IPS-NIHi11 (cell line): ENCODE data around the gene DDX47.
"Not testable (repeated sequence)": the region's sequence is repeated elsewhere in the genome, so short reads cannot be mapped to it uniquely, and the experiment has no call there.

Source experiments
- DNase-seq: peaks from one replicate; pipeline ENCODE4 v3.0.0; 2012; ENCODE audit warnings: mixed read lengths, low spot score

Gene DDX47

GRCh38 chr12:12872139-12872933 is 59.2 kb downstream of the DDX47 start:
- peak; percentile 36 for DNase-seq

GRCh38 chr12:12872934-12873275 is 59.8 kb downstream of the DDX47 start:
- DNase-seq, result no peak

GRCh38 chr12:12874029-12874428 is 60.9 kb downstream of the DDX47 start:
- DNase-seq, result no peak

GRCh38 chr12:12875301-12875700 is 62.2 kb downstream of the DDX47 start:
- not testable (repeated sequence) for DNase-seq

GRCh38 chr12:12877153-12877768 is 64.1 kb downstream of the DDX47 start:
- DNase-seq, result no peak

GRCh38 chr12:12877781-12878455 is 64.8 kb downstream of the DDX47 start:
- no peak for DNase-seq
